H1 (cell line): Measurements from ENCODE around the gene ALDH7A1. TPM values are rescaled to one million over a fixed set of nuclear protein-coding genes. Genes with fewer than 3 reads are reported as not detected.

ENCODE experiments used
- CTCF ChIA-PET: fragments of 300-600 bp; sonication (Branson Sonifier 250); formaldehyde crosslinking; loops from one replicate; lab custom pipeline; 2021; ENCODE audit not compliant: partially characterized antibody; lab: Charles Lee
- POLR2A ChIA-PET: fragments of 300-600 bp; sonication (Branson Sonifier 250); formaldehyde crosslinking; loops from one replicate; lab custom pipeline; 2021; ENCODE audit warnings: inconsistent platforms; ENCODE audit not compliant: partially characterized antibody; lab: Charles Lee
- DNase-seq, 2 experiments: peaks; one replicate each; pipeline versions ENCODE4 v3.0.0 to v3.0.0-alpha.2; 2010 to 2022; ENCODE audit warnings: low spot score in 2 of 2, low read depth in 1 of 2, mixed read lengths in 1 of 2
- FAIRE-seq: peaks from 2 replicates; lab custom pipeline; 2011; peaks lifted over from hg19 to GRCh38; lab: Jason Lieb, UNC
- H2AFZ ChIP-seq: 2 replicates; pipeline ENCODE4 v1.8.1; 2012; ENCODE audit warnings: low read length, inconsistent platforms
- H2AK5ac ChIP-seq: 2 replicates; pipeline ENCODE4 v1.6.1; 2013; ENCODE audit warnings: low read depth, low read length
- H2BK120ac ChIP-seq: replicated peaks from 2 replicates; pipeline ENCODE3; 2013; ENCODE audit warnings: low read depth, low read length, inconsistent platforms
- H2BK12ac ChIP-seq: 2 replicates; pipeline ENCODE4 v1.6.1; 2013; ENCODE audit warnings: low read depth, low read length
- H2BK15ac ChIP-seq: 2 replicates; pipeline ENCODE4 v1.6.1; 2013; ENCODE audit warnings: low read length
- H2BK20ac ChIP-seq: 2 replicates; pipeline ENCODE4 v1.6.1; 2013; ENCODE audit warnings: low read length
- H2BK5ac ChIP-seq: 2 replicates; pipeline ENCODE4 v1.6.1; 2013; ENCODE audit warnings: low read depth, low read length
- H3K14ac ChIP-seq: 2 replicates; pipeline ENCODE4 v1.6.1; 2013; ENCODE audit warnings: inconsistent platforms; ENCODE audit not compliant: insufficient read length
- H3K18ac ChIP-seq: 2 replicates; pipeline ENCODE4 v1.6.1; 2013; ENCODE audit warnings: low read length; ENCODE audit errors: extremely low read depth
- H3K23ac ChIP-seq: 2 replicates; pipeline ENCODE4 v1.6.1; 2013; ENCODE audit warnings: inconsistent platforms; ENCODE audit not compliant: insufficient read length
- H3K23me2 ChIP-seq: 2 replicates; pipeline ENCODE4 v1.6.1; 2013; ENCODE audit warnings: low read depth, low read length
- H3K27ac ChIP-seq: 2 replicates; pipeline ENCODE4 v1.6.1; 2011; ENCODE audit warnings: low read depth, low read length, inconsistent platforms
- H3K27me3 ChIP-seq, 4 experiments: replicated peaks in 1 of 4; 1 replicate in 1 of 4; 2 replicates in 3 of 4; pipeline versions ENCODE4 v1.6.1 to v1.8.1; 2011 to 2013; ENCODE audit warnings: low read length in 3 of 4, mild to moderate bottlenecking in 3 of 4, inconsistent platforms in 2 of 4, mixed read lengths in 2 of 4, moderate library complexity in 1 of 4; ENCODE audit not compliant: control insufficient read depth in 3 of 4, insufficient read depth in 3 of 4; ENCODE audit errors: extremely low read depth in 1 of 4
- H3K36me3 ChIP-seq, 4 experiments: 2 replicates each; pipeline versions ENCODE4 v1.6.1 to v1.8.1; 2011 to 2013; ENCODE audit warnings: mild to moderate bottlenecking in 4 of 4, low read length in 3 of 4, moderate library complexity in 2 of 4, control low read depth in 1 of 4, inconsistent platforms in 1 of 4; ENCODE audit not compliant: insufficient read depth in 4 of 4, control insufficient read depth in 2 of 4
- H3K4ac ChIP-seq: replicated peaks from 2 replicates; pipeline ENCODE3; 2013; ENCODE audit warnings: low read length, low read depth, mixed read lengths, inconsistent platforms; ENCODE audit not compliant: insufficient read length
- H3K4me1 ChIP-seq, 4 experiments: replicated peaks in 1 of 4; 1 replicate in 1 of 4; 2 replicates in 3 of 4; pipeline versions ENCODE4 v1.6.1 to v1.8.1; 2011 to 2013; ENCODE audit warnings: low read length in 3 of 4, inconsistent platforms in 2 of 4, mixed read lengths in 1 of 4; ENCODE audit not compliant: insufficient read depth in 4 of 4, control insufficient read depth in 3 of 4
- H3K4me2 ChIP-seq, 2 experiments: 2 replicates each; pipeline versions ENCODE4 v1.6.1 to v1.8.1; 2011 to 2013; ENCODE audit warnings: low read depth in 2 of 2, low read length in 2 of 2, control low read depth in 1 of 2, inconsistent platforms in 1 of 2, mild to moderate bottlenecking in 1 of 2; ENCODE audit not compliant: insufficient read depth in 1 of 2
- H3K4me3 ChIP-seq, 4 experiments: fragments of 200-600, 300-600 bp in 1 of 4; sonication (generic), shearing (Covaris generic), sonication (Bioruptor Twin) in 1 of 4; 2 replicates each; pipeline versions ENCODE4 v1.5.1 to v1.8.1; 2011 to 2016; ENCODE audit warnings: low read length in 4 of 4, low read depth in 3 of 4, control low read depth in 2 of 4, inconsistent platforms in 2 of 4, mild to moderate bottlenecking in 2 of 4, mixed read lengths in 1 of 4, moderate library complexity in 1 of 4; ENCODE audit not compliant: insufficient read depth in 2 of 4; ENCODE audit errors: extremely low read depth in 1 of 4
- H3K56ac ChIP-seq: replicated peaks from 2 replicates; pipeline ENCODE3; 2013; ENCODE audit warnings: low read depth, mild to moderate bottlenecking, mixed read lengths, low read length, inconsistent platforms; ENCODE audit not compliant: insufficient read length
- H3K79me1 ChIP-seq: 2 replicates; pipeline ENCODE4 v1.6.1; 2013; ENCODE audit warnings: low read depth, low read length, control low read depth
- H3K79me2 ChIP-seq, 2 experiments: 2 replicates each; pipeline versions ENCODE4 v1.6.1 to v1.8.1; 2012 to 2013; ENCODE audit warnings: low read length in 2 of 2, mild to moderate bottlenecking in 2 of 2, inconsistent platforms in 1 of 2; ENCODE audit not compliant: insufficient read depth in 2 of 2, control insufficient read depth in 1 of 2
- H3K9ac ChIP-seq, 4 experiments: replicated peaks in 1 of 4; 1 replicate in 1 of 4; 2 replicates in 3 of 4; pipeline versions ENCODE4 v1.6.1 to v1.8.1; 2011 to 2013; ENCODE audit warnings: low read depth in 3 of 4, low read length in 3 of 4, control low read depth in 2 of 4, mild to moderate bottlenecking in 2 of 4, moderate library complexity in 2 of 4, inconsistent platforms in 1 of 4; ENCODE audit errors: extremely low read depth in 1 of 4
- H3K9me3 ChIP-seq, 2 experiments: 2 replicates each; pipeline versions ENCODE4 v1.6.1 to v1.8.1; 2012 to 2013; ENCODE audit warnings: mild to moderate bottlenecking in 2 of 2, moderate library complexity in 2 of 2, control low read depth in 1 of 2, inconsistent platforms in 1 of 2, low read depth in 1 of 2, low read length in 1 of 2, mixed read lengths in 1 of 2; ENCODE audit not compliant: insufficient read depth in 2 of 2
- H4K20me1 ChIP-seq, 2 experiments: replicated peaks in 1 of 2; 2 replicates each; pipeline versions ENCODE3 to v1.8.1; 2011 to 2013; ENCODE audit warnings: inconsistent platforms in 2 of 2, low read length in 2 of 2, mild to moderate bottlenecking in 1 of 2; ENCODE audit not compliant: insufficient read depth in 2 of 2, control insufficient read depth in 1 of 2
- H4K5ac ChIP-seq: 2 replicates; pipeline ENCODE4 v1.6.1; 2013; ENCODE audit warnings: low read length, low read depth, mixed read lengths, inconsistent platforms; ENCODE audit not compliant: insufficient read length
- H4K8ac ChIP-seq: 2 replicates; pipeline ENCODE4 v1.8.0; 2013; ENCODE audit warnings: mild to moderate bottlenecking, moderate library complexity, low read length, inconsistent platforms; ENCODE audit not compliant: insufficient read depth; ENCODE audit errors: extremely low read depth
- H4K91ac ChIP-seq: replicated peaks from 2 replicates; pipeline ENCODE3; 2013; ENCODE audit warnings: low read length, mixed read lengths, inconsistent platforms; ENCODE audit not compliant: insufficient read length
- EZH2 ChIP-seq: fragments of 200-600 bp; sonication (generic); IDR thresholded peaks from 2 replicates; pipeline ENCODE4 v1.7.1; 2012; ENCODE audit warnings: low read depth, mild to moderate bottlenecking, moderate library complexity, low read length, inconsistent platforms; ENCODE audit not compliant: severe bottlenecking
- WGBS, 2 experiments: shearing (Covaris generic) in 1 of 2; methylation state at CpG; one replicate each; pipeline versions ENCODE4 v1.1.6 to v1.1.7; 2013 to 2015; ENCODE audit warnings: low lambda C conversion rate in 2 of 2, mixed read lengths in 2 of 2, inconsistent platforms in 1 of 2, low coverage in 1 of 2, missing lambda C conversion rate in 1 of 2; ENCODE audit not compliant: insufficient replicate concordance in 2 of 2, insufficient coverage in 1 of 2, insufficient read length in 1 of 2; ENCODE audit errors: extremely low coverage in 1 of 2, missing lambda C conversion rate in 1 of 2; 5-methylcytosine and 5-hydroxymethylcytosine counted together
- polyA plus RNA-seq, 7 experiments: library from polyadenylated mRNA; depleted of rRNA in 3 of 7; stranded (reverse) in 5 of 7; unstranded in 2 of 7; fragments of >200 nt in 5 of 7; fragments of 200-250 nt in 2 of 7; gene quantifications; 1 replicate in 5 of 7; 2 replicates in 1 of 7; 4 replicates in 1 of 7; pipeline versions ENCODE4 v1.2.1 to v1.2.3, GENCODE V29; 2011 to 2013; ENCODE audit warnings: missing spikeins in 2 of 7, mixed read lengths in 2 of 7
- total RNA-seq: library from RNA; stranded (reverse); fragmentation: NEBNext Ultra II Directional; extraction: Animal tissue kit (Norgen Biotek cat#: 25700); gene quantifications from 2 replicates; pipeline ENCODE4 v1.2.1, GENCODE V29; 2021

ALDH7A1 gene
- total and polyA plus RNA-seq, 2 of the 8 experiments (the other 6 are each of a cell fraction or from before 2014, with no cell fraction given): 99.6 to 225 TPM

DNA sequence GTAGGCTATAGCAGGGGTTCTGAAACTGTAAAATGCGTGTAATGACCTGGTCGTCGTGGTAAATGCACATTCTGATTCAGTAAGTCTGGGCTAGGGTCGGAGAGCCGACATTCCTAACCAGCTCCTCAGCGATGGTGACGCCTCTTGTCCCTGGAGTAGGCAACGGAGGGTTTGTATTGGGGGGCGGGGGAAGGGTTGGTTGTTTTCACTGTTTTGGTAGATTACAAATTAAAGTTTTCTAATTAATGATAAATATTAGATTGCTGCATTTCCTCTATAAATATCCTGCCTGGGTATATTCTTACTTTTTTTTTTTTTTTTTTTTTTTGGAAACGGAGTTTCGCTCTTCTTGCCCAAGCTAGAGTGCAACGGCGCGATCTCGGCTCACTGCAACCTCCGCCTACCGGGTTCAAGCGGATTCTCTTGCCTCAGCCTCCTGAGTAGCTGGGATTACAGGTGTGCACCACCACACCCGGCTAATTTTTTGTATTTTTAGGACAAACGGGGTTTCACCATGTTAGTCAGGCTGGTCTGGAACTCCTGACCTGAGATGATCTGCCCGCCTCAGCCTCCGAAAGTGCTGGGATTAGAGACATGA lies 566 bp upstream of the ALDH7A1 start:
- Histone ChIP-seq H3K79me1 (no peaks in the 10 kb centered on the region; the same call in 1 of the 2 replicates), H3K4me1 (peaks cover 0 to 16% (median 8%) of the 10 kb centered on the region in 4 experiments; a peak in 5 of 7 replicates), H2BK15ac (peak overlapping the region; percentile 34; the same call in 1 of the 2 replicates), H3K23ac (no peak overlapping the region), H2AK5ac (no peak overlapping the region), H3K56ac (peak overlapping the region; percentile 80), H4K5ac (peak overlapping the region; percentile 98), H3K36me3 (peaks cover 0 to 19% (median under 1%) of the 10 kb centered on the region in 4 experiments; a peak in 3 of 8 replicates), H2AFZ (peak overlapping the region; percentile 99), H3K14ac (no peak overlapping the region), H4K91ac (peak overlapping the region; percentile 96), H2BK20ac (peak overlapping the region; percentile 68), H3K79me2 (peaks cover 6 to 32% of the 10 kb centered on the region in 2 experiments), H2BK120ac (peak overlapping the region; percentile 13), H4K20me1 (peaks cover 2 to 5% of the 10 kb centered on the region in 2 experiments), H3K23me2 (peaks cover 12% of the 10 kb centered on the region), H3K27ac (peak overlapping the region; percentile 89), H2BK12ac (peak overlapping the region; percentile 95; the same call in 1 of the 2 replicates), H3K4me2 (peak overlapping the region; percentile 89 to 90), H3K9ac (peak overlapping the region in 3 of 4 experiments; percentile 84 to 90 (median 87); a peak in 6 of 7 replicates), H3K4me3 (peak overlapping the region; percentile 63 to 86 (median 78)), H3K9me3 (no peaks in the 10 kb centered on the region), H2BK5ac (peak overlapping the region; percentile 98), H3K18ac (peak overlapping the region; percentile 80; the same call in 1 of the 2 replicates), H3K4ac (peak overlapping the region; percentile 92), H4K8ac (peak overlapping the region; percentile 80; the same call in 1 of the 2 replicates), H3K27me3 (no peaks in the 10 kb centered on the region)
- ChIA-PET POLR2A (interaction anchor here (0.6 to 4.7 kb wide), 19 partner anchors 8 to 778 kb away, joined by 3 to 23 read pairs (median 6); partner anchors contain the start of gene LMNB1), CTCF (interaction anchor here (0.6 to 2.4 kb wide), 17 partner anchors 9 to 326 kb away, joined by 3 to 12 read pairs (median 3); no protein-coding TSS in a partner anchor)
- WGBS, 2 experiments: 54% methylated on average over 20 of the region's 22 CpGs; no CpG with 5 or more reads in 1 of the 2 experiments
- FAIRE-seq (no peak), DNase-seq (no peak)
- TF ChIP-seq EZH2: no peak
